Globus pallidus (tissue), 1 donor: ENCODE data around the gene DKK3.

Source experiments
- DNase-seq: peaks from one replicate; pipeline ENCODE4 v3.0.0-alpha.2; 2015; ENCODE audit warnings: low spot score

Gene DKK3

DNA sequence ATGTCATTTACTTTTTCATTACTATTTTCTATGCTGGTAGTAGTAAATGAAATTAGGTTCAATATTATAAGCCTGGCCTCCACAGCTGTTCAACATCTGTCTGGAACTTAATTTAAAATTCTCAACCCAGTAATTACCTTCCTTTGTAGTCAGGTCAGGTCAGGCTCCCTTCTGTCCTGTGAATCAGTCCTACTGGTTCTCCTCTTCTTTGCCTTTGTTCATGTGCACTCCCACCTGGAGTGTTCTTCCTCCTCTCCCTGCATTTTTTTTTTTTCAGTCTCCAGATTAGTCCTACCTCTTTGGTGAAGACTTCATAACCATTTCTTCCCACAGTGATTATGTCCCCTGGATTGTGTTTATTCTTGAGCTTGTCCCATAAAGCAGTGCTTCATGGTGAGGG is 67.9 kb downstream of the DKK3 start:
- DNase-seq, result no peak

DNA sequence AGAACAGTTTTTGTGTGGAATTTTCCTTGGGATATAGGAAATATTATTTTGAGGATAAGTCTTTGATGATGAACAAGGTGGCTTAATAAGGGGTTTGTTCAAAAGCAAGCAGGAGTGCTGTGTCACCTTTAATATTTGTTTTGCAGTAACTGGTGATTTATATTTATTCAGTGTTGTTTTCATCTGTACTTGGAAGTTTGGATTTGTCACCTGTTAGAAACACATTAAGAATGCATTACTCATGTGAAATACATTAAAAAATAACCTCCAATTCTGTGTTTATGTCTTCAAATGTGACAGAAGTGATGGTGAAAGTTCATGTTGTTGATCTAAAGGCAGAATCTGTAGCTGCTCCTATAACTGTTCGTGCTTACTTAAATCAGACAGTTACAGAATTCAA is 70.5 kb downstream of the DKK3 start:
- DNase-seq, result no peak

DNA sequence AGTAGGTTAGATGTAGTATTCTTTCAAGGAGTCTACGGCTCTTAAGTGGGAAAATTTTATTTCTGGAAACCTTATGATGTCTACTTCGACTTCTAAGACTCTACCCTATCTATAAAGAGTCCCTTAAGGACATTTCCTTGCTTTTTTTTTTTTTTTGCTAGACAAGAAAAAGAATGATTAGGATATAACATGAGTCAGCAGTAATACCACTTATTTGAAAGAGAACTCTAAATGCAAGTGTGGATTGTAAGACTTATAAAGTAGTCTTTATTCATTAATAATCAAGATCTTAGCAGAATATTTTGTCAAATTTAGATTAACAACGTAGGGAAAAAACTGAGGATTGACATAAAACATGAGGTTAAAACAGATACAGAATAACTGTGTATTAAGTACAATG is 71.0 kb downstream of the DKK3 start:
- no peak for DNase-seq

DNA sequence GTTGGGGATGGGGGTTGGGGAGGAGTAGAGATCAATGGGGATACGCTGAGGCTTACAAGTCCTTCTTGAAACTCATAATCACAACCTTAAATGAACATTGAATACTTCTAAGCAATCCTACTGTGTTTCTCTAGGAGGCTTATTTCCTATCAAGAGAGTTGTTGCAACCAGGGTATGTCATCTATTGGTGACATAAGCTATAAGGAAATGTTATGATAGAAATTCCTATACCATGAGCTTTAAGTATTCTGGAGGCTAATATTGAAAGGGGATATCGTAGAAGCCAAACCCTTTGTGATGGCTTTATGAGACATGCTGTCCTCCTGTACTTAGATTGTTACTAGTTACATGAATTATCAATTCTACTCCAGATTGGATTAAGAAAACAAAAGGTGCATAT is 72.9 kb downstream of the DKK3 start:
- no peak for DNase-seq

DNA sequence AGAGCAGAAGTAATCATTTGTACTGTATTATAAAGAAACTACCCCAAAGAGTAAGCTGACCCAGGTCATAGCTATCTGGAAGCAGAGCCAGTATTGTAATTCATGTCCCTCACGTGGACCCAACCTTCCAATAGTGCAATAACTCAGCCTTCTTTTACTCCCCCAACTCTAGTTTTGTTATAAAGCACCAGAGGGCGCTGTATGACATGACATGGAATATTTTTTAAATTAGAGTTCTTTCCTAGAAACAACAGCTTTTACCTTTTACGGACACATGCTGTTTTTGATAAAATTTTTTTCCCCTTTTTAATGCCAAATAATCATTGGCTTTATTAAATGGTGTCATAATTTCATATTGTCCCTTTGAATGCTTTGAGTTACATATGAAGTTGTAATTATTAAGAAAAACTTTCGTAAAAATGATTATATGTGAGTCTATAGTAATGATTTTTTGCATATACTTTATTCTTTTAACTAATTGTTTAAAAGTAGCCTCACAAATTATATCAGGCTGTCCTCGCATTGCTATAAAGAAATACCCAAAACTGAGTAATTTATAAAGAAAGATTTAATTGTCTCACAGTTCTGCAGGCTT is 76.9 kb downstream of the DKK3 start:
- DNase-seq, result peak; percentile 51

DNA sequence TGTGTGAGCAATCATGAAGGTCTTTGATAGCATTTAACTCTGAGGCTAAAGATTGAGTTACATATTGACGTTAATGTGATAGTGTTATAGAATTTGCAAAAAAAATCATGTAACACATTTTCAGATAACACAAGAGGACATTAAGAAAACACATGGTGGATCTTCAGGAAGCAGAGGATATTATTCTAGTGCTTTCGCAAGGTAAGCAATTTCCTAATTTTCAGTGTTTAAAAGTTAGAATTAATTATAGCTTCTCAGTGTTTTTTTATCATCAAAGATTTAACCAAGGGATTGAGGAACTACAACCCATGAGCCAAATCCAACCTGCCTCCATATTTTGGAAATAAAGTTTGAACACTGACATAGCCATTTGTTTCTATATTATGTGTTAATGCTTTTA is 78.5 kb downstream of the DKK3 start:
- DNase-seq, result no peak

DNA sequence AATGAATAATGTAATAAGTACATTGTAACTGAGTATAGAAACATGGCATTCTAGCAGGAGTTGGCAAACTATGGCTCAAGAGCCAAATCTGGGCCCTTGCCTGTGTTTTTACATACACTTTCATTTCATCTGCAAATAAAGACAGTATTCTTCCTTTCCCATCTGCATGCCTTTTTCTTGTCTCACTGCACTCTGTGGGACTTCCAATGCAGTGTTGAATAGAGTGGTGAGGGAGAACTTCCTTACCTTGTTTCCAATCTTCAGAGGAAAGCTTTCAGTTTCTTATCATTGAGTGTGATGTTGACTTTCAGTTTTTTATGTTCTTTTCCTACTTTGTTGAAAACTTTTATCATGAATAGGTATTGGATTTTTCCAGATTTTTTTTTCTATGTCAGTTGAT is 84.6 kb downstream of the DKK3 start:
- DNase-seq, result no peak

DNA sequence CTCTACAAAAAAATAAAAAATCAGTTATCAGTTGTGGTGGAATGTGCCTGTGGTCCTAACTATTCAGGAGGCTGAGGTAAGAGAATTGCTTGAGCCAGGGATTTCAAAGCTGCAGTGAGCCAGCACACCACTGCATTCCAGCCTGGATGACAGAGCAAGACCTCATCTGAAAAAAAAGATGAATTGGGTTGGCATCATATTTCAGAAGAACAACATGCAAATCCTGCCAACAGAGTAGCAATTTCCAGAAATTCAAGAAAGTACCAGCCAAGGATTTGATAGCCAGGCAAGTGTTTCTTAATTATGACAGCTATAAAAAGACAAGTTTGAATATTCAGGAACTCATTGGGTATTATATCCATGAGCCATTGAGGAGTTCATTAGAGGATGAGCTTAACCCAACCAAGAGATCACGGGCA is 91.4 kb downstream of the DKK3 start:
- no peak for DNase-seq

DNA sequence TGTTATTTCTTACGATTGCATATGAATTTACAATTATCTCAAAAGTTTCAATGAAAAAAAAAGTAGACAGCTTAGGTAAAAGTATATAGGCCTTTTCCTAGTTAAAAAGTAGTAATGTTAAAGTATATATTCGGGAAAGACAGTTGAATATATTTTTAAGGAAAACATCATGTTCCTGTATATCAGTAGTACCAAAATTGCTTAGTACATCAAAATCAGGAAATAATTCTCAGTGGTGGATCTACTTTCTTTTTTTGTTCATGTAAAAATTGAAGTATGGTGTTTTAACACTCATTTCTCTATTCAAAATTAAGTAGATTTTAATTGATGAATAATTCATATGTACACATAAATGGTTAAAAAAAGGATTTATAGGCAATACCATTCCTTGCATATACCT is 92.8 kb downstream of the DKK3 start:
- DNase-seq, result no peak

DNA sequence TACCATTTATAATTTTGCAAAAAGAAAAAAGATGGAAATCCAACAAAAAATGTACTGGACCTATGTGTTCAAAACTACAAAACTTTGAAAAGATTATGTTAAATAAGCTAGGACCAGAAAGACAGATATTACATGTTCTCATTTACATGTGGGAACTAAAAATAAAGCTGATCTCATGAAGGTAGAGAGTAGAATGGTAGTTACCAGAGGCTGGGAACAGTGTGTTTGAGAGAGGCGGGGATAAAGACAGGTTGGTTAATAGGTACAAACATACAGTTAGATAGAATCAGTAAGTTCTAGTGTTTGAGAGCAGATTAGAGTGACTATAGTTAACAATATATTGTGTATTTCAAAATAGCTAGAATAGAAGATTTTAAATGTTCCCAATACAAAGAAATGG is 95.0 kb downstream of the DKK3 start:
- DNase-seq, result no peak
